T-helper 1 cell treated with Interleukin-12 subunit alpha and Interleukin-12 subunit beta and Interleukin-4 antibody, amounts not matched to agents 30 μg/mL and 1 μg/mL, for 36 hours (primary cell): ENCODE results near the gene SERPINB1.
A peak's percentile ranks its signal among the peaks of the same experiment; 100 is the strongest.

ENCODE experiments used
- H3K27ac Mint-ChIP-seq: one replicate; pipeline ENCODE4 v1.8.0; 2021; ENCODE audit warnings: mild to moderate bottlenecking, mixed read lengths
- H3K27me3 Mint-ChIP-seq: one replicate; pipeline ENCODE4 v1.8.0; 2021; ENCODE audit warnings: low read depth, mixed read lengths
- H3K36me3 Mint-ChIP-seq: one replicate; pipeline ENCODE4 v1.8.0; 2021; ENCODE audit warnings: low read depth, mixed read lengths
- H3K4me1 Mint-ChIP-seq: one replicate; pipeline ENCODE4 v1.8.0; 2021; ENCODE audit warnings: low read depth, mixed read lengths
- H3K4me3 Mint-ChIP-seq: one replicate; pipeline ENCODE4 v1.8.0; 2021; ENCODE audit warnings: mild to moderate bottlenecking, moderate library complexity, mixed read lengths
- H3K9me3 Mint-ChIP-seq: one replicate; pipeline ENCODE4 v1.8.0; 2021; ENCODE audit warnings: mixed read lengths

The SERPINB1 gene

GRCh38 chr6:2792330-2793110 lies 49.1 kb downstream of the SERPINB1 start:
- H3K36me3 Mint-ChIP-seq, result peaks cover 7% of the 10 kb centered on the region
- H3K4me1 Mint-ChIP-seq, result peaks cover 36% of the 10 kb centered on the region
- no peaks in the 10 kb centered on the region for H3K9me3 Mint-ChIP-seq
- no peaks in the 10 kb centered on the region for H3K27me3 Mint-ChIP-seq
- H3K4me3 Mint-ChIP-seq, result no peak overlapping the region
- peak overlapping the region; percentile 31 for H3K27ac Mint-ChIP-seq

- peaks cover 28% of the 10 kb centered on the region for H3K4me1 Mint-ChIP-seq
Measured at GRCh38 chr6:2791450-2791974, 50.2 kb downstream of the SERPINB1 start.

GRCh38 chr6:2790588-2791449 lies 50.8 kb downstream of the SERPINB1 start:
- peaks cover 28% of the 10 kb centered on the region for H3K4me1 Mint-ChIP-seq
- peak overlapping the region; percentile 80 for H3K27ac Mint-ChIP-seq
- no peaks in the 10 kb centered on the region for H3K27me3 Mint-ChIP-seq
- H3K36me3 Mint-ChIP-seq, result peaks cover 15% of the 10 kb centered on the region
- H3K9me3 Mint-ChIP-seq, result no peaks in the 10 kb centered on the region
- peak overlapping the region; percentile 46 for H3K4me3 Mint-ChIP-seq

More at GRCh38 chr6:2791450-2791974, 50.2 kb downstream of the SERPINB1 start:
- Mint-ChIP-seq H3K4me3 (peak overlapping the region; percentile 46), H3K27ac (peak overlapping the region; percentile 80), H3K27me3 (no peaks in the 10 kb centered on the region), H3K9me3 (no peaks in the 10 kb centered on the region), H3K36me3 (peaks cover 10% of the 10 kb centered on the region)

- Mint-ChIP-seq H3K27me3 (no peaks in the 10 kb centered on the region), H3K4me1 (peaks cover 6% of the 10 kb centered on the region), H3K36me3 (peaks cover 23% of the 10 kb centered on the region), H3K27ac (no peak overlapping the region), H3K4me3 (no peak overlapping the region), H3K9me3 (no peaks in the 10 kb centered on the region)
Measured at GRCh38 chr6:2786269-2786668, 55.4 kb downstream of the SERPINB1 start.

- H3K27ac Mint-ChIP-seq, result no peak overlapping the region
- H3K27me3 Mint-ChIP-seq, result no peaks in the 10 kb centered on the region
- H3K4me3 Mint-ChIP-seq, result no peak overlapping the region
- H3K36me3 Mint-ChIP-seq, result peaks cover 35% of the 10 kb centered on the region
- peaks cover 7% of the 10 kb centered on the region for H3K4me1 Mint-ChIP-seq
- no peaks in the 10 kb centered on the region for H3K9me3 Mint-ChIP-seq
Measured at GRCh38 chr6:2784930-2785329, 56.7 kb downstream of the SERPINB1 start.

- no peak overlapping the region for H3K4me3 Mint-ChIP-seq
- H3K27ac Mint-ChIP-seq, result no peak overlapping the region
- H3K4me1 Mint-ChIP-seq, result peaks cover 9% of the 10 kb centered on the region
- peaks cover 39% of the 10 kb centered on the region for H3K36me3 Mint-ChIP-seq
- no peaks in the 10 kb centered on the region for H3K9me3 Mint-ChIP-seq
- no peaks in the 10 kb centered on the region for H3K27me3 Mint-ChIP-seq
Measured at GRCh38 chr6:2784061-2784460, 57.6 kb downstream of the SERPINB1 start.

- peaks cover 10% of the 10 kb centered on the region for H3K4me1 Mint-ChIP-seq
- H3K36me3 Mint-ChIP-seq, result peaks cover 41% of the 10 kb centered on the region
- H3K27me3 Mint-ChIP-seq, result no peaks in the 10 kb centered on the region
- no peak overlapping the region for H3K4me3 Mint-ChIP-seq
- H3K27ac Mint-ChIP-seq, result no peak overlapping the region
- H3K9me3 Mint-ChIP-seq, result no peaks in the 10 kb centered on the region
Measured at GRCh38 chr6:2783188-2783963, 58.3 kb downstream of the SERPINB1 start.

GRCh38 chr6:2782825-2783187 lies 58.9 kb downstream of the SERPINB1 start:
- H3K4me1 Mint-ChIP-seq, result peaks cover 10% of the 10 kb centered on the region
- no peak overlapping the region for H3K27ac Mint-ChIP-seq
- no peak overlapping the region for H3K4me3 Mint-ChIP-seq
- H3K36me3 Mint-ChIP-seq, result peaks cover 39% of the 10 kb centered on the region
- H3K27me3 Mint-ChIP-seq, result no peaks in the 10 kb centered on the region
- no peaks in the 10 kb centered on the region for H3K9me3 Mint-ChIP-seq

- Mint-ChIP-seq H3K27ac (no peak overlapping the region), H3K36me3 (peaks cover 39% of the 10 kb centered on the region), H3K27me3 (no peaks in the 10 kb centered on the region), H3K9me3 (no peaks in the 10 kb centered on the region), H3K4me1 (peaks cover 12% of the 10 kb centered on the region), H3K4me3 (no peak overlapping the region)
Measured at GRCh38 chr6:2782356-2782708, 59.3 kb downstream of the SERPINB1 start.
